DOHH2 (cell line): ENCODE results near the gene TSPAN17.

Experiments
- H3F3A ChIP-seq: fragments of 200-600 bp; sonication (generic), shearing (Covaris generic); 2 replicates; pipeline ENCODE4 v1.6.0; 2016; ENCODE audit warnings: antibody characterized with exemption, mild to moderate bottlenecking; ENCODE audit not compliant: control insufficient read depth, insufficient read depth
- H3K27ac ChIP-seq: fragments of 200-600 bp; sonication (generic); 2 replicates; pipeline ENCODE4 v1.5.1; 2014; ENCODE audit warnings: low read depth, mild to moderate bottlenecking, low read length, moderate library complexity
- H3K27me3 ChIP-seq: fragments of 200-600 bp; sonication (generic); 2 replicates; pipeline ENCODE4 v1.6.1; 2014; ENCODE audit warnings: mild to moderate bottlenecking, low read length, mixed read lengths; ENCODE audit not compliant: control insufficient read depth
- H3K36me3 ChIP-seq: fragments of 200-600 bp; sonication (generic); 2 replicates; pipeline ENCODE4 v1.6.1; 2014; ENCODE audit warnings: mild to moderate bottlenecking, low read length, moderate library complexity, mixed read lengths; ENCODE audit not compliant: control insufficient read depth
- H3K4me1 ChIP-seq: fragments of 200-600 bp; sonication (generic); 2 replicates; pipeline ENCODE4 v1.6.1; 2014; ENCODE audit warnings: mild to moderate bottlenecking, low read length, mixed read lengths; ENCODE audit not compliant: control insufficient read depth
- H3K4me2 ChIP-seq: fragments of 200-600 bp; sonication (generic); 2 replicates; pipeline ENCODE4 v1.6.0; 2014; ENCODE audit warnings: mild to moderate bottlenecking, low read length, moderate library complexity
- H3K4me3 ChIP-seq: fragments of 200-600 bp; sonication (generic); 2 replicates; pipeline ENCODE4 v1.5.1; 2014; ENCODE audit warnings: mild to moderate bottlenecking, low read length, mixed read lengths
- H3K79me2 ChIP-seq: fragments of 200-600 bp; sonication (generic); 2 replicates; pipeline ENCODE4 v1.6.1; 2014; ENCODE audit warnings: mild to moderate bottlenecking, low read length, mixed read lengths; ENCODE audit not compliant: control insufficient read depth
- H3K9me2 ChIP-seq: fragments of 200-600 bp; sonication (generic); replicated peaks from 2 replicates; pipeline ENCODE4 v1.6.1; 2014; ENCODE audit warnings: mild to moderate bottlenecking, low read length, mixed read lengths; ENCODE audit not compliant: control insufficient read depth
- H3K9me3 ChIP-seq: fragments of 200-600 bp; sonication (generic); 2 replicates; pipeline ENCODE4 v1.6.1; 2014; ENCODE audit warnings: antibody characterized with exemption, low read length, mixed read lengths; ENCODE audit not compliant: control insufficient read depth, insufficient read depth
- H4K20me1 ChIP-seq: fragments of 200-600 bp; sonication (generic); 2 replicates; pipeline ENCODE4 v1.6.0; 2014; ENCODE audit warnings: low read depth, mild to moderate bottlenecking, antibody characterized with exemption, low read length, moderate library complexity; ENCODE audit not compliant: control insufficient read depth, insufficient read depth
- CTCF ChIP-seq: fragments of 200-600 bp; sonication (generic); IDR thresholded peaks from one replicate; pipeline ENCODE4 v1.5.1; 2014; ENCODE audit warnings: antibody characterized with exemption, mild to moderate bottlenecking, low read depth, low read length; ENCODE audit not compliant: poor library complexity, severe bottlenecking
- EZH2phosphoT487 ChIP-seq: fragments of 200-600 bp; sonication (generic); IDR thresholded peaks from 2 replicates; pipeline ENCODE4 v1.6.1; 2017; ENCODE audit warnings: borderline replicate concordance, mild to moderate bottlenecking, antibody characterized with exemption, low read length, moderate library complexity, mixed read lengths

TSPAN17 gene

GRCh38 chr5:176667637-176668036 is 20.4 kb downstream of the TSPAN17 start:
- peaks cover 10% of the 10 kb centered on the region for H3K27me3 ChIP-seq
- no peaks in the 10 kb centered on the region for H3K4me1 ChIP-seq
- no peak overlapping the region for H3K27ac ChIP-seq
- H3K4me3 ChIP-seq, result no peak overlapping the region
- no peaks in the 10 kb centered on the region for H4K20me1 ChIP-seq
- H3K4me2 ChIP-seq, result no peak overlapping the region
- no peaks in the 10 kb centered on the region for H3K36me3 ChIP-seq
- no peaks in the 10 kb centered on the region for H3F3A ChIP-seq
- no peaks in the 10 kb centered on the region for H3K9me2 ChIP-seq
- TF ChIP-seq EZH2phosphoT487, result no peak
- no peak for TF ChIP-seq CTCF
- no peaks in the 10 kb centered on the region for H3K9me3 ChIP-seq
- H3K79me2 ChIP-seq, result no peaks in the 10 kb centered on the region

- Histone ChIP-seq H3K27me3 (peaks cover 10% of the 10 kb centered on the region), H3K79me2 (no peaks in the 10 kb centered on the region), H3K4me1 (no peaks in the 10 kb centered on the region), H3K27ac (no peak overlapping the region), H3F3A (no peaks in the 10 kb centered on the region), H3K4me3 (no peak overlapping the region), H3K36me3 (no peaks in the 10 kb centered on the region), H4K20me1 (no peaks in the 10 kb centered on the region), H3K9me3 (no peaks in the 10 kb centered on the region), H3K9me2 (no peaks in the 10 kb centered on the region), H3K4me2 (no peak overlapping the region)
- TF ChIP-seq EZH2phosphoT487, result no peak
- TF ChIP-seq CTCF, result no peak
Measured at GRCh38 chr5:176670449-176670848, 23.2 kb downstream of the TSPAN17 start.

- no peaks in the 10 kb centered on the region for H4K20me1 ChIP-seq
- no peaks in the 10 kb centered on the region for H3K36me3 ChIP-seq
- H3K4me3 ChIP-seq, result no peak overlapping the region
- H3K79me2 ChIP-seq, result no peaks in the 10 kb centered on the region
- TF ChIP-seq EZH2phosphoT487 (no peak), CTCF (no peak)
- peaks cover 10% of the 10 kb centered on the region for H3K27me3 ChIP-seq
- no peaks in the 10 kb centered on the region for H3K9me3 ChIP-seq
- H3F3A ChIP-seq, result no peaks in the 10 kb centered on the region
- no peaks in the 10 kb centered on the region for H3K9me2 ChIP-seq
- H3K4me2 ChIP-seq, result no peak overlapping the region
- no peaks in the 10 kb centered on the region for H3K4me1 ChIP-seq
- no peak overlapping the region for H3K27ac ChIP-seq
Measured at GRCh38 chr5:176671399-176671798, 24.1 kb downstream of the TSPAN17 start.
